HEK293 (cell line): Measurements from ENCODE around the gene PDE4B.

Experiments
- BCL11A ChIP-seq: fragments of 450-650 bp; formaldehyde crosslinking; IDR thresholded peaks from 2 replicates; pipeline ENCODE4 v1.5.1; 2016; ENCODE audit warnings: low read depth, missing biosample characterization, missing genetic modification characterization
- GLI2 ChIP-seq: fragments of 450-650 bp; formaldehyde crosslinking; IDR thresholded peaks from 2 replicates; pipeline ENCODE4; 2017; ENCODE audit warnings: missing biosample characterization, missing genetic modification characterization, low read depth, borderline replicate concordance
- GLI4 ChIP-seq: fragments of 450-650 bp; formaldehyde crosslinking; IDR thresholded peaks from 2 replicates; pipeline ENCODE4 v1.5.1; 2016; ENCODE audit warnings: missing biosample characterization, missing genetic modification characterization
- KLF1 ChIP-seq: fragments of 450-650 bp; formaldehyde crosslinking; IDR thresholded peaks from 2 replicates; pipeline ENCODE4 v1.5.1; 2016; ENCODE audit warnings: missing biosample characterization, missing genetic modification characterization
- KLF16 ChIP-seq: fragments of 450-650 bp; formaldehyde crosslinking; IDR thresholded peaks from 2 replicates; pipeline ENCODE4 v1.5.1; 2017; ENCODE audit warnings: missing biosample characterization, missing genetic modification characterization
- KLF7 ChIP-seq: fragments of 450-650 bp; formaldehyde crosslinking; IDR thresholded peaks from 2 replicates; pipeline ENCODE4 v1.5.1; 2016; ENCODE audit warnings: missing biosample characterization, missing genetic modification characterization, borderline replicate concordance
- MEIS1 ChIP-seq: sonication (generic); formaldehyde crosslinking; IDR thresholded peaks from 2 replicates; pipeline ENCODE4 v1.8.1; 2022; ENCODE audit warnings: missing genetic modification reagents, mild to moderate bottlenecking, borderline replicate concordance
- TSHZ1 ChIP-seq: fragments of 450-650 bp; formaldehyde crosslinking; IDR thresholded peaks from 2 replicates; pipeline ENCODE4 v1.5.1; 2016; ENCODE audit warnings: missing biosample characterization, missing genetic modification characterization, borderline replicate concordance
- ZBTB20 ChIP-seq: fragments of 450-650 bp; formaldehyde crosslinking; IDR thresholded peaks from 2 replicates; pipeline ENCODE4 v1.5.1; 2016; ENCODE audit warnings: missing biosample characterization, missing genetic modification characterization
- ZNF16 ChIP-seq: fragments of 450-650 bp; formaldehyde crosslinking; IDR thresholded peaks from 2 replicates; pipeline ENCODE4 v1.5.1; 2016; ENCODE audit warnings: low read depth, missing biosample characterization, missing genetic modification characterization
- ZNF19 ChIP-seq: fragments of 450-650 bp; formaldehyde crosslinking; IDR thresholded peaks from 2 replicates; pipeline ENCODE4; 2016; ENCODE audit warnings: missing biosample characterization, missing genetic modification characterization, low read depth
- ZNF292 ChIP-seq: fragments of 450-650 bp; formaldehyde crosslinking; IDR thresholded peaks from 2 replicates; pipeline ENCODE4 v1.5.1; 2016; ENCODE audit warnings: low read depth, missing biosample characterization, missing genetic modification characterization, borderline replicate concordance
- ZNF302 ChIP-seq: fragments of 450-650 bp; formaldehyde crosslinking; IDR thresholded peaks from 2 replicates; pipeline ENCODE4 v1.5.1; 2016; ENCODE audit warnings: missing biosample characterization, missing genetic modification characterization, low read depth
- ZNF362 ChIP-seq: fragments of 450-650 bp; formaldehyde crosslinking; IDR thresholded peaks from 2 replicates; pipeline ENCODE4 v1.5.1; 2016; ENCODE audit warnings: missing biosample characterization, missing genetic modification characterization
- ZNF423 ChIP-seq: fragments of 450-650 bp; formaldehyde crosslinking; IDR thresholded peaks from 2 replicates; pipeline ENCODE4 v1.5.1; 2016; ENCODE audit warnings: missing biosample characterization, missing genetic modification characterization
- ZNF449 ChIP-seq: fragments of 450-650 bp; formaldehyde crosslinking; IDR thresholded peaks from 2 replicates; pipeline ENCODE4 v1.5.1; 2017; ENCODE audit warnings: missing biosample characterization, mild to moderate bottlenecking, missing genetic modification characterization, moderate library complexity
- ZNF501 ChIP-seq: fragments of 450-650 bp; formaldehyde crosslinking; IDR thresholded peaks from 2 replicates; pipeline ENCODE4 v1.5.1; 2016; ENCODE audit warnings: missing biosample characterization, missing genetic modification characterization
- ZNF596 ChIP-seq: fragments of 450-650 bp; IDR thresholded peaks from 2 replicates; pipeline ENCODE4 v1.5.0; 2018; ENCODE audit warnings: missing biosample characterization, mild to moderate bottlenecking, missing genetic modification characterization, moderate library complexity
- ZNF623 ChIP-seq: fragments of 450-650 bp; formaldehyde crosslinking; IDR thresholded peaks from 2 replicates; pipeline ENCODE4 v1.5.1; 2016; ENCODE audit warnings: missing biosample characterization, missing genetic modification characterization
- ZNF664 ChIP-seq: fragments of 450-650 bp; formaldehyde crosslinking; IDR thresholded peaks from 2 replicates; pipeline ENCODE4 v1.5.1; 2016; ENCODE audit warnings: missing biosample characterization, missing genetic modification characterization
- ZNF701 ChIP-seq: fragments of 450-650 bp; formaldehyde crosslinking; IDR thresholded peaks from 2 replicates; pipeline ENCODE4 v1.5.1; 2016; ENCODE audit warnings: missing biosample characterization, missing genetic modification characterization
- ZNF747 ChIP-seq: fragments of 450-650 bp; formaldehyde crosslinking; IDR thresholded peaks from 2 replicates; pipeline ENCODE4 v1.5.1; 2016; ENCODE audit warnings: missing biosample characterization, missing genetic modification characterization
- ZNF768 ChIP-seq: fragments of 450-650 bp; formaldehyde crosslinking; IDR thresholded peaks from 2 replicates; pipeline ENCODE4 v1.5.1; 2018; ENCODE audit warnings: missing biosample characterization, mild to moderate bottlenecking, missing genetic modification characterization
- TF ChIP-seq, protein P1 (sequence below): fragments of 450-650 bp; formaldehyde crosslinking; IDR thresholded peaks from 2 replicates; pipeline ENCODE4 v1.5.1; 2016; ENCODE audit warnings: missing biosample characterization, missing genetic modification characterization
- TF ChIP-seq, protein P2 (sequence below): sonication (generic); formaldehyde crosslinking; IDR thresholded peaks from 2 replicates; pipeline ENCODE4 v1.8.1; 2022; ENCODE audit warnings: mild to moderate bottlenecking, moderate library complexity, missing genetic modification reagents
- TF ChIP-seq, protein P3 (sequence below): fragments of 450-650 bp; formaldehyde crosslinking; conservative IDR thresholded peaks from 2 replicates; pipeline ENCODE4 v1.5.1; 2016; ENCODE audit warnings: low read depth, missing biosample characterization, missing genetic modification characterization

Gene PDE4B

GRCh38 chr1:66331658-66332547 lies 539.2 kb downstream of the PDE4B start (continued):
- TF ChIP-seq GLI2, result no peak
- no peak for TF ChIP-seq ZNF292 (tag by site-specific recombination)
- TF ChIP-seq ZNF19 (tag by site-specific recombination), result no peak
- no peak for TF ChIP-seq ZNF362 (tag by site-specific recombination)
- no peak for TF ChIP-seq ZNF596 (tag by site-specific recombination)
- TF ChIP-seq GLI4 (tag by site-specific recombination), result no peak
- no peak for TF ChIP-seq KLF1 (tag by site-specific recombination)
- TF ChIP-seq ZNF747 (tag by site-specific recombination), result no peak
- peak; percentile 66 for TF ChIP-seq ZBTB20 (tag by site-specific recombination)
- TF ChIP-seq KLF16, result no peak
- TF ChIP-seq ZNF302, result no peak
- no peak for TF ChIP-seq ZNF16 (tag by site-specific recombination)
- no peak for TF ChIP-seq ZNF664 (tag by site-specific recombination)
- TF ChIP-seq, protein P1, sequence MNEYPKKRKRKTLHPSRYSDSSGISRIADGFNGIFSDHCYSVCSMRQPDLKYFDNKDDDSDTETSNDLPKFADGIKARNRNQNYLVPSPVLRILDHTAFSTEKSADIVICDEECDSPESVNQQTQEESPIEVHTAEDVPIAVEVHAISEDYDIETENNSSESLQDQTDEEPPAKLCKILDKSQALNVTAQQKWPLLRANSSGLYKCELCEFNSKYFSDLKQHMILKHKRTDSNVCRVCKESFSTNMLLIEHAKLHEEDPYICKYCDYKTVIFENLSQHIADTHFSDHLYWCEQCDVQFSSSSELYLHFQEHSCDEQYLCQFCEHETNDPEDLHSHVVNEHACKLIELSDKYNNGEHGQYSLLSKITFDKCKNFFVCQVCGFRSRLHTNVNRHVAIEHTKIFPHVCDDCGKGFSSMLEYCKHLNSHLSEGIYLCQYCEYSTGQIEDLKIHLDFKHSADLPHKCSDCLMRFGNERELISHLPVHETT (tag by site-specific recombination), result no peak
- TF ChIP-seq ZNF623, result no peak
- no peak for TF ChIP-seq ZNF501 (tag by site-specific recombination)
- TF ChIP-seq BCL11A (tag by site-specific recombination), result no peak
- no peak for TF ChIP-seq ZNF423 (tag by site-specific recombination)
- no peak for TF ChIP-seq MEIS1 (CRISPR knock-in tag)
- no peak for TF ChIP-seq TSHZ1 (tag by site-specific recombination)
- TF ChIP-seq, protein P2, sequence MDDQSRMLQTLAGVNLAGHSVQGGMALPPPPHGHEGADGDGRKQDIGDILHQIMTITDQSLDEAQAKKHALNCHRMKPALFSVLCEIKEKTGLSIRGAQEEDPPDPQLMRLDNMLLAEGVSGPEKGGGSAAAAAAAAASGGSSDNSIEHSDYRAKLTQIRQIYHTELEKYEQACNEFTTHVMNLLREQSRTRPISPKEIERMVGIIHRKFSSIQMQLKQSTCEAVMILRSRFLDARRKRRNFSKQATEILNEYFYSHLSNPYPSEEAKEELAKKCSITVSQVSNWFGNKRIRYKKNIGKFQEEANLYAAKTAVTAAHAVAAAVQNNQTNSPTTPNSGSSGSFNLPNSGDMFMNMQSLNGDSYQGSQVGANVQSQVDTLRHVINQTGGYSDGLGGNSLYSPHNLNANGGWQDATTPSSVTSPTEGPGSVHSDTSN (CRISPR knock-in tag), result no peak
- no peak for TF ChIP-seq ZNF449 (tag by site-specific recombination)
- TF ChIP-seq ZNF768 (tag by site-specific recombination), result no peak
- TF ChIP-seq ZNF701 (tag by site-specific recombination), result no peak
- TF ChIP-seq, protein P3, sequence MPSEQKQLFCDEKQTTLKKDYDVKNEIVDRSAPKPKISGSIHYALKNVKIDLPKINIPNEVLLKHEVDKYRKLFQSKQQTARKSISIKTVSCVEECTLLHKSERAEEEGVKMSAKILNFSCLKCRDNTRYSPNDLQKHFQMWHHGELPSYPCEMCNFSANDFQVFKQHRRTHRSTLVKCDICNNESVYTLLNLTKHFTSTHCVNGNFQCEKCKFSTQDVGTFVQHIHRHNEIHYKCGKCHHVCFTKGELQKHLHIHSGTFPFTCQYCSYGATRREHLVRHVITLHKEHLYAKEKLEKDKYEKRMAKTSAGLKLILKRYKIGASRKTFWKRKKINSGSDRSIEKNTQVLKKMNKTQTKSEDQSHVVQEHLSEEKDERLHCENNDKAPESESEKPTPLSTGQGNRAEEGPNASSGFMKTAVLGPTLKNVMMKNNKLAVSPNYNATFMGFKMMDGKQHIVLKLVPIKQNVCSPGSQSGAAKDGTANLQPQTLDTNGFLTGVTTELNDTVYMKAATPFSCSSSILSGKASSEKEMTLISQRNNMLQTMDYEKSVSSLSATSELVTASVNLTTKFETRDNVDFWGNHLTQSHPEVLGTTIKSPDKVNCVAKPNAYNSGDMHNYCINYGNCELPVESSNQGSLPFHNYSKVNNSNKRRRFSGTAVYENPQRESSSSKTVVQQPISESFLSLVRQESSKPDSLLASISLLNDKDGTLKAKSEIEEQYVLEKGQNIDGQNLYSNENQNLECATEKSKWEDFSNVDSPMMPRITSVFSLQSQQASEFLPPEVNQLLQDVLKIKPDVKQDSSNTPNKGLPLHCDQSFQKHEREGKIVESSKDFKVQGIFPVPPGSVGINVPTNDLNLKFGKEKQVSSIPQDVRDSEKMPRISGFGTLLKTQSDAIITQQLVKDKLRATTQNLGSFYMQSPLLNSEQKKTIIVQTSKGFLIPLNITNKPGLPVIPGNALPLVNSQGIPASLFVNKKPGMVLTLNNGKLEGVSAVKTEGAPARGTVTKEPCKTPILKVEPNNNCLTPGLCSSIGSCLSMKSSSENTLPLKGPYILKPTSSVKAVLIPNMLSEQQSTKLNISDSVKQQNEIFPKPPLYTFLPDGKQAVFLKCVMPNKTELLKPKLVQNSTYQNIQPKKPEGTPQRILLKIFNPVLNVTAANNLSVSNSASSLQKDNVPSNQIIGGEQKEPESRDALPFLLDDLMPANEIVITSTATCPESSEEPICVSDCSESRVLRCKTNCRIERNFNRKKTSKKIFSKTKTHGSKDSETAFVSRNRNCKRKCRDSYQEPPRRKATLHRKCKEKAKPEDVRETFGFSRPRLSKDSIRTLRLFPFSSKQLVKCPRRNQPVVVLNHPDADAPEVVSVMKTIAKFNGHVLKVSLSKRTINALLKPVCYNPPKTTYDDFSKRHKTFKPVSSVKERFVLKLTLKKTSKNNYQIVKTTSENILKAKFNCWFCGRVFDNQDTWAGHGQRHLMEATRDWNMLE, result no peak
- TF ChIP-seq KLF7 (tag by site-specific recombination), result no peak
